Skin of body (tissue), 2 donors: Measurements from ENCODE around the gene CGNL1. TPM values are rescaled to one million over a fixed set of nuclear protein-coding genes. Genes with fewer than 3 reads are reported as not detected.

Experiments
- DNase-seq: peaks from one replicate; lab custom pipeline; 2025; lab: John Stamatoyannopoulos, UW
- total RNA-seq: library from RNA; depleted of rRNA; stranded (reverse); fragments of >200 nt; gene quantifications from one replicate; pipeline ENCODE4 v1.2.3, GENCODE V29; 2014

Gene CGNL1
- total RNA-seq, 1 donor from 2014 or later = 23.5 TPM

DNA sequence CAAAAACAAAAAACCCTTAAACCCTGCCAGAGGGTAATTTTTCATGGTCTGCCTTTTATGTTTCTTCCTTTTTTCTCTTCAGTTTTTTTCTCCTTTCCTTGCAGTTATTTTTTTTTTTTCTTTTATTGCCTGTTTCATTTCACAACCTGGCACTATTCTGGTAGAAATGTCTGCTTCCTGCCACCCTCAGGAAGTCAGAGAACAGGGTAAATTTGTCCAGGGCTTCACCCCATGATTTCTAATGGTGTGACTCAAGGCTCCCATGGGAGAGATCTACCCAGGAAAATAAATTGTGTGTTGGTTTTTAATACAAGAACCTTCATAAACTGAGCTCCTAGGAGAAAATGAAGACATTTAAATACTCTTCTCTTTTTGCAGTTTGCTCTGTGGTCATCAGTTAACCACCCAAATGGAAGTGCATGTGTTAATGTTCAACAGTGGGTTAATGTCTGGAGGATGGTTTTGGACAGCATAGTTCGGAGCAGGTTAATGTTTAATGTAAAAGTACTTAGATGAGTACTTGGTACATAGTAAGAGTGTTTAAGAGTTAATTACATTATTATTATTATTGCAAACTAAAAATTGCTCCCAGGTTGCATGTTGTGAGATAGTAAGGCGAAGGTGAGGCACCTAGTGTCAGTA, 45.9 kb downstream of the CGNL1 start:
- no peak for DNase-seq

DNA sequence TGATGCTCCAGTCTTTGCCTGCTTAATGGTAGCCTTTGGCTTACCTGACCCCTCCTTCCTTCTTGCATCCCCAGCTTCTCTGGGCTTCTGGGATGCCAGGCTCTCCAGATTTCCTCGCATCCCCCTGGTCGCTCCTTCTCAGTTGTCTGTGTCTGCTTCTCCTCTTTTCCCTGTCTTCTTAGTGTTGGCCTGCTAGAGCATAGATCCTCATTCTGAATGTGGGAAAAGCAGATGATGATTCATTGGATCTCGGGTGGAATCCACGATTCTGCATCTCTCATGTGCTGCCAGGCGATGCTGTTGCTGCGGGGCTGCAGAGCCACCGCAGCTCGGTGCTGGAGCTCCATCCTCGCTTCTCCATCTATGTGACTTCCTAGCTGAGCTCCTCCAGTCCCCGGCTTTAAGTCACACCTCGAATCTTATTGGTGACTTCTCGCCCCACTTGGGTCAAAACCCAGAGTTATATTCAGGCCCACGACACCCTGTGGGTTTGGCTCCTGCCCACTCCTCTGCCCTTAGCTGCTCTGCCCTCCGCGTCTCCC, 47.4 kb downstream of the CGNL1 start:
- no peak for DNase-seq

DNA sequence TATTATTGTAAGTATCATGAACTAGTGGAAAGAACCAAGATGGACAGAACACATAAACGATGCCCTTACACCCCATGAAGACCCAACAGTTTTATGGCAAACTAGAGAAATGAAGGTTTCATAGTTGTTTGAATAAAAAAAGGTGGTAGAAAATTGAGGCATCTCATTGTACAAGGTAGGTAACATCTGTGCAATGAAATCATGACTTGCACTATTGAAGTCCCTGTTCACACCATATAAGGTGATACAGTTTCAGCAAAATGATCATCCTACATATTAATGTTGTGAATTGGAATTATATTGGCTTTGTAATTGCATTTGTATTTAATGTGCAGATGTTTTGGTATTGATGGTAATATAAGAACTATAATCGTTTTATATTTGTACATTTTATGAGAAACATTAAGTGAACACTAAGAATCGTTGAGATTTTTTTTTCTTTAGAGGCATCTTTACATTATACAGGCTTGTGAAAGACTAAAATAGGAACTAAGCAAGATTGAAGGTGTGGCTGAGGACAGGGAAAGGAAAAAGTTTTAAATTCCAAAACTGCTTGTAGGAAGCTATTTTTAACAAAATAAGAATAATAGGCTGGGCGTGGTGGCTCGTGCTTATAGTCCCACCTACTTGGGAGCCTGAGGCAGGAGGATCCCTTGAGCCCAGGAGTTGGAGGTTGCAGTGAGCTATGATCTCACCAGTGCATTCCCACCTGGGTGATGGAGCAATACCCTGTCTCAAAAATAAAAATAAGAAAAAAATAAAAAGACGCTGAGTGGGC, 48.5 kb downstream of the CGNL1 start:
- DNase-seq = no peak

DNA sequence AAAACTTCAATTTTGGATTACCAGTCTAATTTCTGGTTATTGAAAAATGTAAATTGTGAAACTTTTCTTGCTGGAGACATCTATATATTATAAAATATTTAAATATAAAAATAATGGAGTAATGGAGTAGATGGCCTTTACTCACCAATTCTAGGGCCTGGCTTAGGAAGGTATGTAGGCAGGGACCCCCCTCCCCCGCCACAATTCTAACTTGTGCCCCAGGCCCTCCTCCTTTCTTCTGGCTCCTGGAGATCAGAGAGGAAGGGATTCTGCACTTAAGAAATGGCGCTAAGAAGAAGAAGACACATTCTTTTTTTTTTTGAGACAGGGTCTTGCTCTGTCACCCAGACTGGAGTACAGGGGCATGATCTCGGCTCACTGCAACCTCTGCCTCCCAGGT, 49.5 kb downstream of the CGNL1 start:
- DNase-seq = no peak

DNA sequence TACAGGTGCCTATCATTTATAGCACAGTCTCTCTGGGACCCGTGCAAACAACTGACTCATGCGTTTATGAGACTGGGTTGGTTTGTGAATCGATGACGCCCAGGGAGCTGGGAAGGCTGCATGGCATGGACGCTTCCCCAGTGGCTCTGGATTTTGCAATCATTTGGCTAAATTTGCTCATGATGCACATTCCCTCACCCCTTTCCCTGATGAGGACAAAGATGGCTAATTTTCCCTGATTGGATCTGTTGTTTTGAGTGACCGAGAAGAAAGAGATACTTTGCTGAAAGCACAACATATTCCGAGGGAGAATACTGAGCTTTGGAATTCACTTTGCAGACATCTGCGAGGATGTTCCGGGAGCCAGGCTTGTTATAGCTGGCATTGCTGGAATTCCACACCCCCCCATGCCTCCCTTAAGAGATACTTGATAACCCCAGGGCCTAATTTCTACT, 51.1 kb downstream of the CGNL1 start:
- DNase-seq = no peak

DNA sequence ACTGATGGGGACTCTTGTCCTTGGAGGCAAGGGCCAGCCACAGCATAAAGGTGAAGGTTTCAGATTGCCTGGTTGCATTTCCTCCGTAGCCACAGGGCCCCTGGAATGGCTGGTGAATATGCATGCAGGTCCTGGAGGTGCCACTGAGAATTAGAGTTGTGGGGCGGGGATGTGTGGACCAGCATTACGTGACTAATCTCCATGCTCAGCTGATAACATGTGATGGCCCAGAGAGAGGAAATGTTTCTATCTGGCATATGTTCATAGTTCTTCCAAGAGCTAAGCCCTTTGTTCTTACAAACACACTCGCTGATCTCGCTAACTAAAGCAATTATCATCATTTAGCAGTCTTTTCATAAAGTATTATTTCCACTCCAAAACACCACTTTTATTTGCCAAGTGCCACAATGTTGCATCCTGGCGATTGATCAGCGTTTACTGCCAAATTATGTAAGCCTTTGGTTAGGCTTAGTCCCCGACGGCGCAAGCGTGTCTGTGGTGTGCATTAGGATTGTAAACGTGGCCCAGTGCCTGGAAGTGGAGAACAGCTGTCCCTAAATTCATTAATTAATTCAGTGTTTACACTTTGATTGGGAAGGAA, 55.9 kb downstream of the CGNL1 start:
- DNase-seq = peak; percentile 69

DNA sequence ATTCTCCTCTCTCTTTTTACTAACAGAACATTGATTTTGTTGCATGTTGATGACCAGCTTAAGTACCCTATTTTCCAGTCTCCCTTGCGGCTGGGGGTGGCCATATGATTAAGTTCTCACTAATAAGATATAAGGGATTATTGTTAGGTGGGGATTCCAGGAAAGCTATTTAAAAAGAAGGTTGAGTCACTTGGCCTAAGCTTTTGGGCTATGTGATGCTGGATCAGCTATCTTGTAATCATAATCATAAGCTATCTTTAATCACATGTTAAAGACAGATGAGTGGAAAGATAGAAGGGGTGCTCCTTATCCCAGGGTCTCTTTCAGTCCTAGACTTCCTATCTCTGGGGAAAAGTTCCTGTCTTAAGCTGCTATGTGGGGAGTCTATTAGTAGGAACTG, 59.9 kb downstream of the CGNL1 start:
- DNase-seq = no peak

DNA sequence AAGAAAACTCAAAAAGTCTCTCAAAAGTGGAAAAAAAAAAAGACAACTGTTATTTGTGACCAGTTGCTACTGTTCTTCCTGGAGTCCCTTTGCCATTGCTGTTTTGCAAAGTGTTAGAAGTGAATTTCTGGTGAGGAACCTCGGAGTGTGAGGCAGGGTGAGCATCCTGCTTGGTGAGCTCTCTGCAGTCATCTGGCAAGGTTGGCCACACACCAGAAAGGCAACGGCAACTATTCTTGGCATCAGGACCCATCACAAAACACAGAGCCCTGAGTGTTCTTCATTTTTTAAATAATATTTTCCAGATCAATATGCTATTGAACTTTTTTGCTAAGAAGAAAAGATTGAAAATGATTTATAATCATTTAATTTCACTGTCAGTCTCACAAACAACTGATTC, 60.7 kb downstream of the CGNL1 start:
- DNase-seq = no peak

DNA sequence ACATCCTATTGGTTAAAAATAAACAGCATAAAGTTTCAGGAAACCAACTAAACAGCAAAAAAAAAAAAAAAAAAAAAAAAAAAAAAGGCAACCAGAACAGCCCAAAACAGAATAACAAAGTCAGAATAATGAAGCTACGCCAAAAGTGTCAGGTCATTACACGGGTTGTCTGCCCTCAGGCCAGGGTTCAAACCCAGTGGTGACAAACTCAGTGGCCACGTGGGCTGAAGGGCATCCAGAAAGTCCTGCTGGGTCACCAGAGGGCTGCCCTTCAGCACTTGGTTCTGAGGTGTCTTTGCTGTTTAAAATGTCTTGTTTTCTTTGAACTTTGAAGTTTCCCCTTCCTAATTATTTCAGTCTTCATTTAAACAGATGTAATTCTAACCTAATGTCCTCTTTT, 61.3 kb downstream of the CGNL1 start:
- DNase-seq = no peak

DNA sequence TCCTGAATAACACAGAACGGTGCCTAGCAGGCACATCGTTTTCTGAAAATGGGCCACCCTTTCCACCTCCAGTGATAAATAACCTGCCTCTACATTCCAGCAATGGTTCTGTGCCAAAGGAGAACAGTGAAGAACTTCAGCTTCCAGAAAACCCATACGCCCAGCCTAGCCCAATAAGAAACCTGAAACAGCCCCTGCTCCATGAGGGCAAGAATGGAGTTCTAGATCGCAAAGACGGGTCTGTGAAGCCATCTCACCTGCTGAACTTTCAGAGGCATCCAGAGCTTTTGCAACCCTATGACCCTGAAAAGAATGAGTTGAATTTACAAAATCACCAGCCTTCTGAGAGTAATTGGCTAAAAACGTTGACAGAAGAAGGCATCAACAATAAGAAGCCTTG, 61.9 kb downstream of the CGNL1 start:
- DNase-seq = no peak

DNA sequence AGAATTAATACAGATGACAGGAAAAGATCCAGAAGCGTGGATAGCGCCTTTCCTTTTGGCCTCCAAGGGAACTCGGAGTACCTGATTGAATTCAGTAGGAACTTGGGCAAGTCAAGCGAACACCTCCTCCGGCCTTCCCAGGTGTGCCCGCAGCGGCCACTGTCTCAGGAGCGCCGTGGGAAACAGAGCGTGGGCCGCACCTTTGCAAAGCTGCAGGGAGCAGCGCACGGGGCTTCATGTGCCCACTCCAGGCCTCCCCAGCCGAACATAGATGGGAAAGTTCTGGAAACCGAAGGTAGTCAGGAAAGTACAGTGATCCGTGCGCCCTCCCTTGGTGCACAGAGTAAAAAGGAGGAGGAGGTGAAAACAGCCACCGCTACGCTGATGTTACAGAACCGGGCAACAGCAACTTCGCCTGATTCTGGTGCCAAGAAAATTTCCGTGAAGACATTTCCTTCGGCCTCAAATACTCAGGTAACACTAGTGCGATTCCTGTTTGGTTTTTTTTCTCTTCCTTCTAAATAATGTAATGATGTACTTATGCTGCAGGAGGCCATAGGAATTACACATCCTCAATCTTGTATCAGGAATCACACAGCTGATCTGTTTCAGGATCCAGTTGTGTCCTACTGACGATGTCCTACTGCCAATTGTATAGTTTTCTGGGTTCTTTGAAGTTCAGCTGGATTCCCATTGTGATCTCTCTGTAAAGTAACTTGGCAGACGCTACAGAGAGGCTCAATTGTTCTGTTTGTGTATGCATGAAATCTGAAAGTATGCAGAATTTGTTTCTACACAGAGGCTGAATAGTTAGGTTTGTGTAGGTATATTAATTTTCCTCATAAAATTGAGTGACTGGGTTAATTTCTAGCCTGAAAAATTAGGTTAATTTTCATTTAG, 63.1 kb downstream of the CGNL1 start:
- no peak for DNase-seq

DNA sequence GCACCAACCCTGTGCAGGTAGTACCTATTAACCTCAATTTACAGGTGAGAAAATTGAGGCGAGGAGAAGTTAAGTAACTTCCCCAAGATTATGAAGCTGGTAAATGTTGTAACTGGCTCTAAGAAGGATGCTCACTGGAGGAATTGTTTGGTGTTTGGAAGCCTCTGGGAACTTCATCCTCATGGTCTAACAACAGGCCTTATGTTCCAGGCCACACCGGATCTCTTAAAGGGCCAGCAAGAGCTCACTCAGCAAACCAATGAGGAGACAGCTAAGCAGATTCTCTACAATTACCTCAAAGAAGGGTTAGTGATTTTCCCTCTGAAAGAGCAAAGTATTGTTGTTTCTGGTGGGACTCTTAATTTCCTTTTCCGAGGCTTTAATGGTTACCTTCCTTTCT, 63.9 kb downstream of the CGNL1 start:
- DNase-seq = no peak

DNA sequence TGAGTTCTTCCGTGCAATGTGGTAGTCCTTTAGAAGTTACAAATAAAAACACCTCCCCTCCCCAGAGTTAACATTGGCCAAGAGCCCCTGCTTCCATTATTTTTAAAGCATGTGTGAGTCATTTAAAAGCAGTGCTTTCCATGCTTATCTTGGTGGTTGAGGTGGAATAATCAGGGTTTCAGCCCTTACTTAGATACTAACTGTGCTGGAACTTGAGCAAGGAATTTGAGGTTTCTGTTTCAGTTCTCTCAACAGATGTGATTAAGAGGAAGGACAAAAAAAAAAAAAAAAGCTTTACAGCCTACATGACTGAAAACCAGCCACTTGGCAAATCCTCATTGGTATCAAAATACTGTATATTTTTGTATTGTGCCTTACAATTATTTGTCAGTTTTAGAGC, 64.5 kb downstream of the CGNL1 start:
- DNase-seq = no peak

DNA sequence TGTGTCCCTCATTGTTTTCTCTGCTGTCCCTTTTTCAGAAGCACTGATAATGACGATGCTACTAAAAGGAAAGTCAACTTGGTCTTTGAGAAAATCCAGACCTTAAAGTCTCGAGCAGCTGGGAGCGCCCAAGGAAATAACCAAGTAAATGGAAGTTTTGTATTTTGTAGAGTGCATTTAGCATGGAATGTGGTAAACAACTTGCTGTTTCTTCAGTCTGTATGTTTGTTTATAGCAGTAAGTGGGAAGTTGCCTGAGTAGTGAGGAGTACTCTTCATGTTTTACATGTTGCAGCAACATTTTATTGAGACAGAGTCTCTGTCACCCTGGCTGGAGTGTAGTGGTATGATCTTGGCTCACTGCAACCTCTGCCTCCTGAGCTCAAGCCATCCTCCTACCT, 66.0 kb downstream of the CGNL1 start:
- no peak for DNase-seq

DNA sequence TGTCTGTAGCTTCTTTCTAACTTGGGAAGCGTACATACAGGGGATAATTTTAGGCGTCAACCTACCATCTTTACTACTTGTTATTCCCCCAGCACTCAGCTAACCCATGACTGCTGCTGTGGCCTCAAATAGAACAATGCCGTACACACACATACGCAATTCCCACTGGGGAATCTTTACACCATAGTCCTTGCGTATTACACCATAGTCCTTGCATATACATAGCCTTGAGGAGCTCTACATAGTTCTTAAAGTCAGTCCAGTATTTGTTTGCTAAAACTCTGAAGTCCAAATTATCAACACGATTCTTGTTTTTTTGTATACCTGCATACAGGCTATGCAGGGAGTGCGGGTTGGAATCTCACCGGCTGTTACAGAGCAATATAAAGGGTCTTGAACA, 67.2 kb downstream of the CGNL1 start:
- no peak for DNase-seq

DNA sequence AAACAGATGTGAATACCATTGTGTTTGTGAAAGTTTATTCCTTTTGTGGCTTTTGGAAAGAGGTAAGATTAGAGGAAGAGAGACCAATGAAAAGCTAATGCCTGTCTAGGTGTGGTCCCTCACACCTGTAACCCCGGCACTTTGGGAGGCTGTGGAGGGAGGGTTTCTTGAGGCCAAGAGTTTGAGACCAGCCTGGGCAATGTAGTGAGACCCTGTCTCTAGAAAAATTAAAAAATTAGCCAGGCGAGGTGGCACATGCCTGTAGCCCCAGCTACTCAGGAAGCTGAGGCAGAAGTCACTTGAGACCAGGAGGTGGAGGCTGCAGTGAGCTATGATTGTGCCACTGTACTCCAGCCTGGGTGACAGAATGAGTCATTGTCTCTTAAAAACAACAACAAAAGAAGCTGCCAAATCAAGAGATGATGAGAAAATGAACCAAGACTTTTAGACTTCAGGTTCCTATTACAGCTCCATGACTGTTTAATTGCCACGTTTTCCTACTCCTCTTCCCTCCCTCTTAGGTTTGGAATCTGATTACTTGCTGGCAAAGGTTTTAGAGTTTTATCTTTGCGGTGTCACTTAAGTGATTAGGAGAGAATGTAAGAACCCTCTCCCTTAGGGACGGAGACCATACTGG, 68.7 kb downstream of the CGNL1 start:
- no peak for DNase-seq

DNA sequence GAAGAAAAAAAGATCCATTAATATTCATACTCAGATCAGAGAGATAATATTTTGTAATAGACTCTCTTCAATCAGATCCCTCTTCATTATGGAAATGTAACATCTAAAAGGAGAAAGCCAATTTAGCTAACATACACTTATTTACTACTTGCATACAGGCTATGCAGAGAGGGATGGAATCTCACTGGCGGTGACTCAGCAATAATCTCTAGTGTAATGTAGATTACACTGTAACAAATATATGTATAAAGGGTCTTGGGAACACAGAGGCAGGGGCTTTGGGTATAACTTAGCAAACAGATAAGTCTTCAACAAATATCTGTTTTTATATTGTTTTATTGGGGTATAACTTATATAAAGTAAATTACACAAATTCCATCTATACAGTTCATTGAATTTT, 69.6 kb downstream of the CGNL1 start:
- no peak for DNase-seq

DNA sequence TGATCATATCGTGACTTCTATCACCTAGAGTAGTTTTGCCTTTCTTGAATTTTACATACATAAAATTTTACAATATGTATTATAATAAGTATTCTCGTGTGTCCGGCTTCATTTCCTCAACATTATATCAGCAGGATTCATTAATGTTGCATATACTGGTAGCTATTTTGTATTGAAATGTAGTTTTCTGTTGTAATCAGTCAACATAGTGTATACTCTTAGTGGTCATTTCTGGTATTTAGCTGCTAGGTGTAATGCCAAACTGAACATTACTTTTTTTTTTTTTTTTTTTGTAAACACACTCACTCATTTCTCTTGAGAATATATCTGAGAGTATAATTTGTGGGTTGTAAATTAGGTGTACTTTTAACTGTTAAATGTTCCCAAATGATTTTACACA, 70.1 kb downstream of the CGNL1 start:
- DNase-seq = no peak

DNA sequence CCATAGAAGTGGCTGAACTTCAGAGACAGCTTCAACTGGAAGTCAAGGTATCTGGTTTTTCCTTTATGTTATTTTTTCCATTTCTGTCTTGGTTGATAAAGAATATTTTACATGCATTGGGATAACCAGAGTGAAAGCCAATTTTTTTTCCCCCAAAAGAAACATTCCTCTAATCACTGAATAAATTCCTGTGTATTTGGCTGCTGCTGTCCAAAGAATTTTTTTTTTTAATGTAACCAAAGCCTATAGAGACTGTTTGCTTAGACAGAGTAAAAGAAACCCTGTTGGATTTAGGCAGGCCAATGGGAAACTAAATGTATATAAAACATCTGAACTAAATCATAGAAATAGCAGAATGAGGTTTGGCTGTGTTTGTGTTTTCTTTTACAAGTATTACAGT, 75.2 kb downstream of the CGNL1 start:
- DNase-seq = no peak

DNA sequence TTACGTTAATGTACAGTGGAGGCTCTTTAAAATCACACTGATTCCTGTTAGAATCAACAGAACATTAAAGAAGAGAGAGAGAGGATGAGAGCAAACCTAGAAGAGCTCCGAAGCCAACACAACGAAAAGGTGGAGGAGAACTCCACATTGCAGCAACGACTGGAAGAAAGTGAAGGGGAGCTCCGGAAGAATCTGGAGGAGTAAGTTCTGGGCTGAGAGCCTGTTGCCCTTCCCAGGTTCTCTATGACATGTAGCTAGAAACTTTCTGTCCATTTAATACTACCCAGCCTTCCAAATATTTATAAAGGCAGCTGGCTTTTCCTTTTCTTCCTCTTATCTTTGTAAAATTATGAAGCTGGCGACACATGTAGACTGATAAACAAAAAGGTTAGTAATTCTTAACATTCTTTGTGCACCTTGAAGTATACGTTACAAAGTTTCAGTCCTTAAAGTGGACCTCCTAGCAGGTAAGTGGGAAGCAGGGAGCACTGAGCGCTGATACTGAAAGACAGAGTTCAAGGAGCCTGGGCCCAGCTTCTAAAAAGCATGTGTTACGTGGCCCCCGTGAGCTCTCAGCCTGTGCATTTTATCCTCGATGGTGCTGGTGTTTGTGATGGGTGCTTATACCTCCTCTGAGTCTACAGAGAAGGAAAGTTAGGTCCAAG, 75.9 kb downstream of the CGNL1 start:
- no peak for DNase-seq
